A549 (cell line): ENCODE data around the gene PPIE. TPM values are rescaled to one million over a fixed set of nuclear protein-coding genes. Genes with fewer than 3 reads are reported as not detected.

Experiments used
- ATAC-seq, 2 experiments: fragments of 200-7000 bp in 1 of 2; fragments of >200 bp in 1 of 2; cut with Nextera tagmentation in 1 of 2; cut with Tn5 transposase in 1 of 2; 3 replicates each; pipeline versions ENCODE4 v1.8.0 to v1.9.1; 2018 to 2020; ENCODE audit warnings: mild to moderate bottlenecking in 1 of 2, moderate library complexity in 1 of 2
- CTCF ChIA-PET: fragments of 300-600 bp; sonication (Branson Sonifier 250); formaldehyde crosslinking; extraction: SDS; loops from one replicate; lab custom pipeline; 2021; ENCODE audit warnings: antibody characterized with exemption, inconsistent platforms; lab: Yijun Ruan, JAX
- POLR2A ChIA-PET: fragments of 350-600 bp; formaldehyde crosslinking; extraction: SDS; loops from one replicate; lab custom pipeline; 2021; ENCODE audit warnings: antibody characterized with exemption, inconsistent platforms; lab: Yijun Ruan, JAX
- DNase-seq, 2 experiments: peaks; one replicate each; pipeline versions ENCODE4 v3.0.0 to v3.0.0-alpha.2; 2011 to 2016; ENCODE audit warnings: low read depth in 1 of 2, low spot score in 1 of 2
- FAIRE-seq: peaks from 2 replicates; lab custom pipeline; 2011; peaks lifted over from hg19 to GRCh38; lab: Jason Lieb, UNC
- H3K27ac ChIP-seq, 2 experiments: fragments of >200 bp; sonication (Bioruptor Twin); formaldehyde crosslinking; 3 replicates each; pipeline ENCODE4 v1.5.1; 2016 to 2017
- H3K4me1 ChIP-seq: fragments of >200 bp; sonication (Bioruptor Twin); formaldehyde crosslinking; 3 replicates; pipeline ENCODE4 v1.6.1; 2016
- H3K4me2 ChIP-seq: fragments of >200 bp; sonication (Bioruptor Twin); formaldehyde crosslinking; 3 replicates; pipeline ENCODE4 v1.6.1; 2016
- H3K4me3 ChIP-seq: fragments of >200 bp; sonication (Bioruptor Twin); formaldehyde crosslinking; 3 replicates; pipeline ENCODE4 v1.5.1; 2016
- H3K9me3 ChIP-seq: fragments of >200 bp; sonication (Bioruptor Twin); formaldehyde crosslinking; 3 replicates; pipeline ENCODE4 v1.6.1; 2016
- ATOH8 ChIP-seq: fragments of 250-450 bp; sonication (Bioruptor Pico); IDR thresholded peaks from 2 replicates; pipeline ENCODE4 v1.5.0; 2020; ENCODE audit warnings: low read depth, mild to moderate bottlenecking, moderate library complexity
- BCL3 ChIP-seq: fragments of >200 bp; sonication (Bioruptor Twin); formaldehyde crosslinking; IDR thresholded peaks from 3 replicates; pipeline ENCODE4 v1.6.1; 2016
- CBX8 ChIP-seq: fragments of 200-600 bp; sonication (generic); IDR thresholded peaks from 2 replicates; pipeline ENCODE4 v1.6.1; 2016
- CEBPB ChIP-seq, 2 experiments: fragments of >200 bp in 1 of 2; sonication (Bioruptor Twin) in 1 of 2; formaldehyde crosslinking in 1 of 2; IDR thresholded peaks; 2 replicates each; pipeline ENCODE4 v1.6.1; 2012 to 2016
- CHD4 ChIP-seq: fragments of 200-600 bp; sonication (generic); IDR thresholded peaks from 2 replicates; pipeline ENCODE4 v1.6.1; 2016; ENCODE audit warnings: antibody characterized with exemption, mild to moderate bottlenecking, borderline replicate concordance
- EHMT2 ChIP-seq: fragments of 200-600 bp; sonication (generic); IDR thresholded peaks from 2 replicates; pipeline ENCODE4 v1.6.1; 2016; ENCODE audit warnings: antibody characterized with exemption, low read depth, mild to moderate bottlenecking, moderate library complexity
- ELK1 ChIP-seq: fragments of 150-350 bp; IDR thresholded peaks from 2 replicates; pipeline ENCODE4 v1.6.1; 2014; ENCODE audit warnings: low read depth, mild to moderate bottlenecking, low read length
- EP300 ChIP-seq, 2 experiments: fragments of >200 bp; sonication (Bioruptor Twin); formaldehyde crosslinking; IDR thresholded peaks; 2 replicates in 1 of 2; 3 replicates in 1 of 2; pipeline ENCODE4 v1.6.1; 2016 to 2017
- FOXS1 ChIP-seq: fragments of 250-450 bp; sonication (Bioruptor Pico); IDR thresholded peaks from 2 replicates; pipeline ENCODE4 v1.5.0; 2020; ENCODE audit warnings: mild to moderate bottlenecking, moderate library complexity
- HOXB13 ChIP-seq: fragments of 250-450 bp; sonication (Bioruptor Pico); IDR thresholded peaks from 2 replicates; pipeline ENCODE4 v1.5.0; 2020; ENCODE audit warnings: low read depth, mild to moderate bottlenecking, moderate library complexity
- KDM5A ChIP-seq: fragments of 200-600 bp; sonication (generic); IDR thresholded peaks from 2 replicates; pipeline ENCODE4 v1.6.1; 2016; ENCODE audit warnings: antibody characterized with exemption, mild to moderate bottlenecking
- MAFK ChIP-seq: fragments of 450-650 bp; IDR thresholded peaks from 2 replicates; pipeline ENCODE4 v1.6.1; 2014; ENCODE audit not compliant: partially characterized antibody
- MYC ChIP-seq: IDR thresholded peaks from 2 replicates; pipeline ENCODE4 v1.6.1; 2012; ENCODE audit warnings: mild to moderate bottlenecking, inconsistent platforms, low read length, improper control_type of control experiment, borderline replicate concordance
- NFE2L2 ChIP-seq: fragments of 150-350 bp; conservative IDR thresholded peaks from 2 replicates; pipeline ENCODE4 v1.6.1; 2014; ENCODE audit warnings: low read length
- PHF8 ChIP-seq: fragments of 200-600 bp; sonication (generic); IDR thresholded peaks from 2 replicates; pipeline ENCODE4 v1.6.1; 2016; ENCODE audit warnings: low read depth, mild to moderate bottlenecking, antibody characterized with exemption, moderate library complexity, borderline replicate concordance
- POLR2AphosphoS2 ChIP-seq: conservative IDR thresholded peaks from 2 replicates; pipeline ENCODE4 v1.6.1; 2012; ENCODE audit warnings: low read length, improper control_type of control experiment, inconsistent platforms
- RAD21 ChIP-seq, 2 experiments: fragments of >200 bp in 1 of 2; sonication (Bioruptor Twin) in 1 of 2; formaldehyde crosslinking in 1 of 2; IDR thresholded peaks in 1 of 2; conservative IDR thresholded peaks in 1 of 2; 2 replicates in 1 of 2; 3 replicates in 1 of 2; pipeline ENCODE4 v1.6.1; 2012 to 2018; ENCODE audit warnings: inconsistent platforms in 1 of 2
- REST ChIP-seq: fragments of 200-600 bp; sonication (generic); IDR thresholded peaks from 2 replicates; pipeline ENCODE4 v1.6.1; 2016; ENCODE audit warnings: antibody characterized with exemption, mild to moderate bottlenecking, moderate library complexity
- RFX5 ChIP-seq: fragments of 450-650 bp; IDR thresholded peaks from 2 replicates; pipeline ENCODE4 v1.7.1; 2014; ENCODE audit warnings: antibody characterized with exemption, mild to moderate bottlenecking, moderate library complexity
- TP53 ChIP-seq: fragments of 250-450 bp; sonication (Bioruptor Pico); IDR thresholded peaks from 2 replicates; pipeline ENCODE4 v1.5.0; 2021; ENCODE audit warnings: mild to moderate bottlenecking, moderate library complexity
- ZNF302 ChIP-seq: fragments of 250-450 bp; sonication (Bioruptor Pico); IDR thresholded peaks from 2 replicates; pipeline ENCODE4 v1.9.0; 2021; ENCODE audit warnings: inconsistent platforms, mild to moderate bottlenecking, moderate library complexity
- WGBS: methylation state at CpG from one replicate; pipeline ENCODE4 v1.1.6; 2017; ENCODE audit errors: missing lambda C conversion rate; 5-methylcytosine and 5-hydroxymethylcytosine counted together
- polyA plus RNA-seq, 4 experiments: library from polyadenylated mRNA; depleted of rRNA in 3 of 4; stranded (reverse); fragments of >200 nt; fragmentation: RNase III in 1 of 4; extraction: RNeasy Plus Mini Kit Qiagen cat#74134 plus additional on column Dnase treatment in 1 of 4; gene quantifications; 2 replicates in 3 of 4; 3 replicates in 1 of 4; pipeline ENCODE4 v1.2.3, GENCODE V29; 2011 to 2017

Gene PPIE
- polyA plus RNA-seq, 2 of the 4 experiments (the other 2 are of a cell fraction) = 46.6 to 75.6 TPM

- ATAC-seq = no peak
- WGBS = 78% methylated on average over 1 of the region's 1 CpG
- ChIA-PET CTCF (interaction anchor here (1.1 kb wide), 2 partner anchors 13 to 26 kb away, joined by 4 read pairs; no protein-coding TSS in a partner anchor), POLR2A (no interaction called here)
- FAIRE-seq = no peak
- Histone ChIP-seq H3K9me3 (no peaks in the 10 kb centered on the region), H3K4me1 (peaks cover 8% of the 10 kb centered on the region; the same call in 2 of the 3 replicates), H3K4me2 (no peak overlapping the region), H3K4me3 (no peak overlapping the region), H3K27ac (no peak overlapping the region)
- DNase-seq = no peak
- TF ChIP-seq MAFK = no peak
- TF ChIP-seq HOXB13 (CRISPR knock-in tag) = no peak
- TF ChIP-seq EHMT2 = no peak
- no peak for TF ChIP-seq ZNF302 (CRISPR knock-in tag)
- no peak for TF ChIP-seq CBX8
- no peak for TF ChIP-seq CHD4
- TF ChIP-seq EP300 (IDR thresholded peaks at IDR 0.05) = no peak
- no peak for TF ChIP-seq MYC
- TF ChIP-seq POLR2AphosphoS2 = no peak
- no peak for TF ChIP-seq CEBPB (IDR thresholded peaks at IDR 0.05)
- no peak for TF ChIP-seq KDM5A
- TF ChIP-seq TP53 (CRISPR knock-in tag) = no peak
- no peak for TF ChIP-seq NFE2L2
- TF ChIP-seq RFX5 = no peak
- TF ChIP-seq PHF8 = no peak
- TF ChIP-seq FOXS1 (CRISPR knock-in tag) = no peak
- TF ChIP-seq ELK1 = no peak
Observed at GRCh38 chr1:39694026-39694425, 44.7 kb upstream of the PPIE start.

GRCh38 chr1:39695016-39695415 lies 43.7 kb upstream of the PPIE start:
- Histone ChIP-seq H3K4me1 (peaks cover 8% of the 10 kb centered on the region; the same call in 2 of the 3 replicates), H3K4me3 (no peak overlapping the region), H3K9me3 (no peaks in the 10 kb centered on the region), H3K4me2 (no peak overlapping the region), H3K27ac (no peak overlapping the region)
- DNase-seq (no peak), FAIRE-seq (no peak), ATAC-seq (no peak)
- POLR2A ChIA-PET = no interaction called here
- WGBS = 0% methylated on average over 1 of the region's 1 CpG
- TF ChIP-seq EHMT2 (no peak), MAFK (no peak), CHD4 (no peak), BCL3 (no peak), FOXS1 (CRISPR knock-in tag) (no peak), RAD21 (conservative IDR thresholded peaks at IDR 0.05 in 1 of 2, IDR thresholded peaks at IDR 0.05 in 1 of 2) (no peak), REST (no peak), CBX8 (no peak), ATOH8 (CRISPR knock-in tag) (no peak)
- CTCF ChIA-PET = interaction anchor here (0.8 to 1.1 kb wide), 2 partner anchors 14 to 105 kb away, joined by 4 read pairs; no protein-coding TSS in a partner anchor
